ENCODE measurements around the gene CREM.

- no peak for TF ChIP-seq USF1 (IDR thresholded peaks at IDR 0.05; ENCODE audit: borderline replicate concordance, low read depth)
- no peak for TF ChIP-seq CTCF (IDR thresholded peaks at IDR 0.05)
- no peak for TF ChIP-seq NFIC (IDR thresholded peaks at IDR 0.05; ENCODE audit: borderline replicate concordance)
- TF ChIP-seq YY1 (IDR thresholded peaks at IDR 0.05; ENCODE audit: low read depth), result no peak
- TF ChIP-seq FOSL2 (IDR thresholded peaks at IDR 0.05; ENCODE audit: borderline replicate concordance, low read depth), result no peak
Observed at GRCh38 chr10:35119378-35119777, 7.3 kb upstream of the CREM start.
